Measurements from ENCODE around the gene LTB. TPM values are rescaled to one million over a fixed set of nuclear protein-coding genes. Genes with fewer than 3 reads are reported as not detected.

Gene LTB
- total RNA-seq, 1 experiment from 2014 or later: not detected

DNA sequence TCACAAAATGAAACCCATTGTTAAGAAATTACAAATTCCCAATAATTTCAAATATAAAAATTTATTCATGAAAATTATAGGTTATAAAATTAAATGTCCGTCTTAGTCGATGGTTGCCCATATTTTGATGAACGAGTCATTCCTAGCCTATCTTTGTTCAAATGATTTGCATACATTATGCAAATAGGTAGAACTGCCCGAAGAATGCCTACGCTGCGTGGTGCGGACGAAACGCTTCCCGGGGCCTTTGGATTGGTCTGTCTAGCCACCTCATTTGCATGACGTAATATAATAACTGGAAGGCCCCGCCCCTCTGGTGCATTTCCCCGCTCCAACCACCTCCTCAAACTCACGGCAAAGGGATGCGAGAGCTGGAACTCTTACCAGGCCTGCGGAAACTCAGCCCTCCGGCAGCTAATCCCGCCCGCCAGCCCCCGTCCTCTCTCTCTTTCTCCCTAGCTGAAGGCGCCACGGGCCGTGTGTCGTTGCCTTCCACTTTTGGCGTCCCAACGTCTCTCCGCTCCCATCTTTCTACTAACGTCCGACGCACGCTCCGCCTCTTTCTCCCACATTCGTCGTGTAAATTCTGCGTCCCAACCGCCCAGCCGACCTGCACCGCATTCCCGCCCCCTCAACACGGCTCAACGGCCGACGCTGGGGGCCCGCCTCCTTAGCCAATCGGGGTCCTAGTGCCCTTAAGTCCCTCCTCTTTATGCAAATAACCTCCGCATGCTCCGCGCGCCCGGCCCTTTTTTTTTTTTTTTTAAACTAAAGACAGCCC, 37.8 kb upstream of the LTB start:
- POLR2A ChIA-PET (ENCODE audit: low non-redundant PET): interaction anchor here (0.6 kb wide), 2 partner anchors 85 to 1575 kb away, joined by 3 read pairs; no protein-coding TSS in a partner anchor
- TSS peak; percentile 96 for BruUV-seq (replicated peaks)
- CTCF ChIA-PET: interaction anchor here (0.7 kb wide), 1 partner anchor 43 kb away, joined by 7 read pairs; no protein-coding TSS in a partner anchor

DNA sequence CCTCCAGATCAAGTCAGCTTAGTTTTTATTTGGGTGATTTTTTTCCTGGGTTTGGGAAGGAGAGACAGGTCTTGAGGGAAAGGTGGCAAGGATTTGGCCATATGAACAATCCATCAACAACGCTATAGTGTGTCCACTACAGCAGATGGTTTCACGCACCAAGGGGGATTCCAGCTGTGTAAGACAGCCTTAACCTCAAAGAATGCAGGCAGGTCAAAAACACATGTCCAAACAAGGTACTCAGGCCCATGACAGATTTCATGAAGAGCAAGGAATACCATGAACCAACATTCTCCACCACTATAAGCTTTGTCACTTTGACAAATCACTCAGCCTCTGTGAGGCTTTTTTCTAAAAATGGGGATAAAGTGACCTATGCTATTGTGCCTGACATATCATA, 34.8 kb upstream of the LTB start:
- H3K36me3 ChIP-seq (ENCODE audit: insufficient read depth, low read length, poor library complexity, severe bottlenecking): peaks cover 5% of the 10 kb centered on the region
- H3K27ac ChIP-seq (ENCODE audit: low read depth, low read length, poor library complexity, severe bottlenecking): no peak overlapping the region
- no peak for DNase-seq (ENCODE audit: low spot score)
- BruUV-seq (replicated peaks): no TSS peak
- CTCF ChIA-PET: no interaction called here
- no peak overlapping the region for H3K4me3 ChIP-seq (ENCODE audit: low read depth, low read length, poor library complexity, severe bottlenecking)
- no peaks in the 10 kb centered on the region for H3K9me3 ChIP-seq (ENCODE audit: low read depth, low read length, poor library complexity, severe bottlenecking)
- TF ChIP-seq EZH2 (IDR thresholded peaks at IDR 0.05; ENCODE audit: borderline replicate concordance, low read depth, low read length, poor library complexity, severe bottlenecking): no peak
- intact Hi-C loops (cut with micrococcal nuclease; ENCODE audit: unreplicated experiment): no loop called here
- H3K4me1 ChIP-seq (ENCODE audit: insufficient read depth, low read length, poor library complexity, severe bottlenecking): peaks cover 12% of the 10 kb centered on the region
- H3K27me3 ChIP-seq (replicated peaks; ENCODE audit: insufficient read depth, low read depth, low read length, poor library complexity): no peaks in the 10 kb centered on the region
- POLR2A ChIA-PET (ENCODE audit: low non-redundant PET): no interaction called here

More for the DNA sequence above, 37.8 kb upstream of the LTB start:
- DNase-seq (ENCODE audit: low spot score): peak; percentile 100
- TF ChIP-seq, protein P1, sequence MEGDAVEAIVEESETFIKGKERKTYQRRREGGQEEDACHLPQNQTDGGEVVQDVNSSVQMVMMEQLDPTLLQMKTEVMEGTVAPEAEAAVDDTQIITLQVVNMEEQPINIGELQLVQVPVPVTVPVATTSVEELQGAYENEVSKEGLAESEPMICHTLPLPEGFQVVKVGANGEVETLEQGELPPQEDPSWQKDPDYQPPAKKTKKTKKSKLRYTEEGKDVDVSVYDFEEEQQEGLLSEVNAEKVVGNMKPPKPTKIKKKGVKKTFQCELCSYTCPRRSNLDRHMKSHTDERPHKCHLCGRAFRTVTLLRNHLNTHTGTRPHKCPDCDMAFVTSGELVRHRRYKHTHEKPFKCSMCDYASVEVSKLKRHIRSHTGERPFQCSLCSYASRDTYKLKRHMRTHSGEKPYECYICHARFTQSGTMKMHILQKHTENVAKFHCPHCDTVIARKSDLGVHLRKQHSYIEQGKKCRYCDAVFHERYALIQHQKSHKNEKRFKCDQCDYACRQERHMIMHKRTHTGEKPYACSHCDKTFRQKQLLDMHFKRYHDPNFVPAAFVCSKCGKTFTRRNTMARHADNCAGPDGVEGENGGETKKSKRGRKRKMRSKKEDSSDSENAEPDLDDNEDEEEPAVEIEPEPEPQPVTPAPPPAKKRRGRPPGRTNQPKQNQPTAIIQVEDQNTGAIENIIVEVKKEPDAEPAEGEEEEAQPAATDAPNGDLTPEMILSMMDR (conservative IDR thresholded peaks at IDR 0.05; ENCODE audit: low read depth, low read length): no peak
- no peak for TF ChIP-seq EZH2 (IDR thresholded peaks at IDR 0.05; ENCODE audit: borderline replicate concordance, low read depth, low read length, poor library complexity, severe bottlenecking)
- Histone ChIP-seq H3K4me1 (ENCODE audit: insufficient read depth, low read length, poor library complexity, severe bottlenecking) (peaks cover 18% of the 10 kb centered on the region), H3K9me3 (ENCODE audit: low read depth, low read length, poor library complexity, severe bottlenecking) (no peaks in the 10 kb centered on the region), H3K27ac (ENCODE audit: low read depth, low read length, poor library complexity, severe bottlenecking) (peak overlapping the region; percentile 99), H3K27me3 (replicated peaks; ENCODE audit: insufficient read depth, low read depth, low read length, poor library complexity) (no peaks in the 10 kb centered on the region), H3K4me3 (ENCODE audit: low read depth, low read length, poor library complexity, severe bottlenecking) (peak overlapping the region; percentile 76), H3K36me3 (ENCODE audit: insufficient read depth, low read length, poor library complexity, severe bottlenecking) (peaks cover 35% of the 10 kb centered on the region)
- intact Hi-C loops (cut with micrococcal nuclease; ENCODE audit: unreplicated experiment): loop anchor here (5.0 kb wide), 1 partner anchor 42 kb away; the partner anchor contains the start of genes C6orf47 and GPANK1

DNA sequence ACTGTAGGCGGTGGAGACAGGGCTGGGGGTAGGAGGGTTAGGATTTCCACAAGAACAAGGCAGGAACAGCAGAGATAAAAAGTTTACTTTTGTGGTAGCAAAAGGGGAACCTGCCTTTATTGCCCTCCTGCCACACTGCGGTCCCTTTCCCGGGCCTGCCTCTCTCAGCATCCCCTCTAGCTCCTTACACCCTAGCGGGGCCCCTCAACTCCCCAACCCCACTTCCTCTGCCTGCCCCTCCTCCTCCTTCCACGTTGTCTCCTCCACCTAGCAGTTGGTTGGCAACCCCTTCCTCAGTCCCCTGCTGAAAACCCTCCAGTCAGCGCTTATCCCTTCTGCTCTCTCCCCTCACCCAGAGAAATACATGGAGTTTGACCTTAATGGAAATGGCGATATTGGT, 33.5 kb upstream of the LTB start:
- Histone ChIP-seq H3K27me3 (replicated peaks; ENCODE audit: insufficient read depth, low read depth, low read length, poor library complexity) (no peaks in the 10 kb centered on the region), H3K4me1 (ENCODE audit: insufficient read depth, low read length, poor library complexity, severe bottlenecking) (peaks cover 11% of the 10 kb centered on the region), H3K36me3 (ENCODE audit: insufficient read depth, low read length, poor library complexity, severe bottlenecking) (no peaks in the 10 kb centered on the region), H3K27ac (ENCODE audit: low read depth, low read length, poor library complexity, severe bottlenecking) (no peak overlapping the region), H3K4me3 (ENCODE audit: low read depth, low read length, poor library complexity, severe bottlenecking) (no peak overlapping the region), H3K9me3 (ENCODE audit: low read depth, low read length, poor library complexity, severe bottlenecking) (no peaks in the 10 kb centered on the region)
- TF ChIP-seq EZH2 (IDR thresholded peaks at IDR 0.05; ENCODE audit: borderline replicate concordance, low read depth, low read length, poor library complexity, severe bottlenecking): no peak
- TF ChIP-seq, protein P1 (conservative IDR thresholded peaks at IDR 0.05; ENCODE audit: low read depth, low read length): no peak
- POLR2A ChIA-PET (ENCODE audit: low non-redundant PET): no interaction called here
- intact Hi-C loops (cut with micrococcal nuclease; ENCODE audit: unreplicated experiment): loop anchor here (1.0 kb wide), 1 partner anchor 31 kb away; no protein-coding TSS in a partner anchor
- CTCF ChIA-PET: no interaction called here
- DNase-seq (ENCODE audit: low spot score): no peak
- BruUV-seq (replicated peaks): no TSS peak

Data from A673 (cell line).